A375 (cell line): ENCODE data around the gene GATA3. TPM values are rescaled to one million over a fixed set of nuclear protein-coding genes. Genes with fewer than 3 reads are reported as not detected.

Experiments
- total RNA-seq: library from RNA; depleted of rRNA; stranded (reverse); fragments of >200 nt; shearing (Covaris generic); gene quantifications from 2 replicates; pipeline ENCODE4 v1.2.3, GENCODE V29; 2014; rRNA removed

The GATA3 gene
- 0.87 and 1.1 TPM in 2 replicates for total RNA-seq

GRCh38 chr10:8054494-8055407 is at the start of gene GATA3:
GATA3 (plus strand) TSS chr10:8054688; CDS start chr10:8055656, 968 bp downstream.

Other genes starting within 250 kb of the GATA3 start
- gene TAF3, start 236.2 kb upstream of the GATA3 start, total RNA-seq, result 2.2 and 2.7 TPM in 2 replicates